HG03175 (cell line): ENCODE data around the gene COL6A3.
"Not testable (repeated sequence)": the region's sequence is repeated elsewhere in the genome, so short reads cannot be mapped to it uniquely, and the experiment has no call there.

ENCODE experiments used
- ATAC-seq: cut with Tn5 transposase; IDR thresholded peaks from one replicate; pipeline ENCODE4 v1.9.1; 2021; ENCODE audit warnings: mild to moderate bottlenecking, moderate library complexity; ENCODE audit not compliant: unreplicated experiment

The COL6A3 gene

DNA sequence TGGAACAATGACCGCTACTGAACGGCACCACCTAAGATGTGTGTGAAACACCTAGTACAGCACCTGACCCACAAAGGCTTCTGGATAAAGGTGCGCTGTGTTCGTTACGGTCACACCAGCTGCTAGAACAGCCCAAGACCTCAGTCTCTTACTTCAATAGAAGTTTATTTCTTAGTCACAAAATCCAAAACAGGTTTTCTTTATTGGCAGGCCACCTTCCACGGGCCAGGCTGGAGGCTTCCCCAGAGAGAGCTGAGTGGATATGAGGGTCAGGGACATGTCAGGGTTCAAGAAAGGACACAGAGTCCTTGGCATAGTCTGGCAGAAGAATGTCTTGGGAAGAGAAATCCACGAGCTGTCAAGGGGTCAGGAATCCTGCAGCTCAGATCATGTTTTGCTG, 92.2 kb downstream of the COL6A3 start:
- no peak for ATAC-seq

DNA sequence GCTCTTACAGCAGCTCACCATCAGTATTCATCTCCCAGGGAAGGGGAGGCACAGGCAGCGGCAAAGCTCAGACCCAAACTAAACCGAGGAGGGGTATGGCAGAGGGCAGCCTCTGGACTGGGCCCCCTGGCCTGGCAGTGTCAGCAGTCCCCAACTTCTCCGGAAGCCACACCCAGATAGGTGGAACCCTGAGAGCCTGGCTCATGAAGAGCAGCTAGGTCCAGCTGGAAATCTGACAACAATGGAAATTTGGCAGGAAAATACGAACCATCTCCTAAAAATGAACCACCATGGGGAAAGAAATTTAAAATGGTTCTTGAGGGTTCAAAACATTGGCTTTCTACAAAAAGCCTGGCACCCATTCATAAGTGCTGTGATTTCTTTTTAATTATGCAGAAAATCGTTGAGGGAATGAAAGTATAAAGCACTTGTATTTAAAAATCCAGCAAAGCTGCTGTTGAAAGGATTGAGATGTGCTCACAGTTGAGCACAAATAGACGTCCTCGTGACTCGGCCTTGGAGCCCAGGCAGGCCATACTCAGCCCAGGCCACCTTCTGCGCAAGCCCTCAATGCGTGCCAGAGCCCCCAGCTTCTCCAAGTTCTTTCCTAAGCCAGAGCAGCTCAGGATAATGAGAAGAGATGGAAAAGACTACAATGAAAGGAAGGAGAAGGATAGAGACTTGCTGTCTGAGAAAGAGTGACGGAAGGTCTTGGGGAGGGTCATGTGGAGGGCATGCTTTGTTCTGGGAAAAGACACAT, 93.0 kb downstream of the COL6A3 start:
- no peak for ATAC-seq

DNA sequence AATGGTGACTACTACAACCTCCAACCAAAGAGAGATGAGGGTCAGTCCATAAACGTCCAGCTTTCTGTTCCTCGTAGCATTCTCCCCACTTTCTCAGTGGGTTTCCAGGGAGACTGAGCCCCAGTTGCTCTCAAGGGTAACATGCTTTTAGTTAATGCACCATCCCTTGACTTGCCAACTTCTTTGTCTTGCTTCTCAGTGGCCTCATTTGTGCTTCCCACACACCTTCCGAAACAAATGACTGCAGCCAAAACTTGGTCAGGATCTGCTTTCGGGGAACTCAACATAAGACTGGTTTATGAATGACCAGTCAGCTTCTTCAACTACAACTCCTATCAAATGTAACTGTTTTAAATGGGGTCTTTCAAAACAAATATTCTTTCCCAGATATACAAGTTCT, 94.1 kb downstream of the COL6A3 start:
- no peak for ATAC-seq

DNA sequence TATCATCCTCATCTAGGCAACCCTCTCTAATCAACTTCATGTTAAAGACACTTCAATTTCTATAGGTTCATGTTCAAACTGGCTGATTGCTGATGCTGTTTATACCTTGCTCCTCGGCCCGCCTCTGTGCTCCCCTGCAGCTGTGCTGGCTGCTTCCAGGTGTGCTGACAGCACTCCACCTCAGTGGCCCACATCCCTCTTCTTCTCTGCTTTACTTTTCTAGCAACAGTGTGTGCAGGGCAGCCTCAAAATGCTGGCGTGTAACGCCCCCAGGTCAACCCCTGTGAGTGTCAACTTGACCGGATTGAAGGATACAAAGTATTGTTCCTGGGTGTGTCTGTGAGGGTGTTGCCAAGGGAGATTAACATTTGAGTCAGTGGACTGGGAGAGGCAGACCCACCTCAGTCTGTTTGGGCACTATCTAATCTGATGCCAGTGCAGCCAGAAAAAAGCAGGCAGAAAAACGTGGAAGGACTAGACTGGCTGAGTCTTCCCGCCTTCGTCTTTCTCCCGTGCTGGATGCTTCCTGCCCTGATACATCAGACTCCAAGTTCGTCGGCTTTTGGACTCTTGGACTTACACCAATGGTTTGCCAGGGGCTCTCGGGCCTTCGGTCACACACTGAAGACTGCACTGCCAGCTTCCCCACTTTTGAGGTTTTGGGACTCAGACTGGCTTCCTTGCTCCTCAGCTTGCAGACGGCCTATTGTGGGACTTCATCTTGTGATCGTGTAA, 94.7 kb downstream of the COL6A3 start:
- ATAC-seq: no peak

DNA sequence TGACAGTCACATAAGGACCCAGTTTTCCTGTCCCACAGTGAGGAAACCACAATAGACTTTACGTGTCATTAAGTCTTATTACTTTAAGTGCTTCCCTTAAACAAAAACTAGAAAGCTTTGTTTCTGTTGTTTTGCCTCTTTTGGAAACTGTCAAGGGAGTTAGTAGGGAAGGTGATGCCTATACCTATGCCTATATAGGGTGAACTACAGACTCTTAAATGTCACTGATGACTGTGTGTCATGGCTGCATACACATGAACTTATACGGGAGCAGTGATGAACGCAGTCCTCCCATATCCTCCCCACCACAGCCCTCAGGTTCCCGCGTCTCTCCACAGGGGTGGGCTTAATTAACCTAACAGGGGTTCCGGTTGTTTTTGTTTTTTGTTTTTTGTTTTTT, 97.6 kb downstream of the COL6A3 start:
- ATAC-seq: no peak

DNA sequence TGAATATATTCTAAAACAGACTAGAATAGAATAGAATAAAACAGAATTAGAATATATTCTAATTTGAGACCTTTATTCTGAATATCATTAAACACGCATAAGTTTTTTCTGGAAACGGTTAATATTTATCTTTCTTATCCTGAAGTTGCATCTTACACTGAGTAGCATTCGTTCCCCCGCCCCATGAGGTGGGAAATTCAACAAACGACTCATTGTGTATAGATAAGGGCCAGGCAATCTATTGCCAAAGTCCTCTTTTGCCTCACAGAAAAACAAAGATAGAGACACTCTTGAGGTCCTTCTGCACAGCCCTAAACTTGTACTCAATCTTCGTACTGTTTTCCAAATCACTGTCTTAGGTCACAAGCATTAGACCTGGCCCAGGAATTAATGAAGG, 98.1 kb downstream of the COL6A3 start:
- no peak for ATAC-seq

DNA sequence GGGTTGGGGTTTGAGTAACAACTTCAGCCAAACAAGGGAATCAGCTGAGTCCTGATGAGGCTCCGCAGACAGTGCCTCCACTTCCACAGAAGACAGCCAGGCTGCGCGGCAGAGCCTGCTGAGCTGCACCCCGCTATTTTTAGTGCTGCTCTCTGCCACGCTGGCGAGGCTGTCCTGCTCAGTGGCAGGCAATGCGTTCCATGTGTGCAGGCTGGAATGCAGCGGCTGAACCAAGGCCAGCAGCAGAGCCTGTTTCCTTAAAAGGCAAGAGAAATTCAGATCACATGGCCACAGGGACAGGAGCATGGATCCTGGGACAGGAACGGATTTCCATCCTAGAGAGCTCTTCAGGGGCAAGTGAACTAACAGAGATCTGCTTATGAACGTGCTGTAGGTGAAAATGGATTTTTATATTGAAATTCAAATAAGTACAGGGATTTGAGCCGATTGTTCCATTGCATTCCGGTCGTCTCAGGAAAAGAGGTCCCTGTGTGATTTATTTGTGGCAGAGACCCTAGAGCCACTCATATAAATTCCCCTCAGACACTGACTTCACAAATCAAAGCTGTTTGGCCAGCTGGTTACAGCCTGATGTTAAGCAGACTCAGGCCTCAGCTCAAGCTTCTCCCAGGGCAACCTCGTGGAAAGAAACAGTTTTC, 98.7 kb downstream of the COL6A3 start:
- ATAC-seq: no peak

DNA sequence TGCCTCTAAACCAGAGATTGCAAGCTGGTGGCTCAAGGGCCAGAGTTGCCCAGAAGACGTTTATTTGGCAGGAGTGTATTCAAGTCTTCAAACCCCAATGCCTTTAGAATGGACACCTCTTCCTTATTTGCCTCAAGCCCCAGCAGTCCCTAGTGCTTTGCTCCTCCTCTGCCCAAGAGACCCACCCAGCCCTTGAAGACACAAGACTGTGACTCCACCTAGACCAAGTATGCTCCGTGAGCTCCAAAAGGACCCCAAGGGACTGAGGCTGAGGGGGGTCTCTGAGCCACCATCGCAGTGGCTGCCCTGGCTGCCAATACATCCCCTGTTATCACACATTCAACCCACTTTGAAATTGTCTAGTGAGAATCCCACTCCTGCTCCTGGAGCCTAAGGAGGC, 99.3 kb downstream of the COL6A3 start:
- no peak for ATAC-seq

DNA sequence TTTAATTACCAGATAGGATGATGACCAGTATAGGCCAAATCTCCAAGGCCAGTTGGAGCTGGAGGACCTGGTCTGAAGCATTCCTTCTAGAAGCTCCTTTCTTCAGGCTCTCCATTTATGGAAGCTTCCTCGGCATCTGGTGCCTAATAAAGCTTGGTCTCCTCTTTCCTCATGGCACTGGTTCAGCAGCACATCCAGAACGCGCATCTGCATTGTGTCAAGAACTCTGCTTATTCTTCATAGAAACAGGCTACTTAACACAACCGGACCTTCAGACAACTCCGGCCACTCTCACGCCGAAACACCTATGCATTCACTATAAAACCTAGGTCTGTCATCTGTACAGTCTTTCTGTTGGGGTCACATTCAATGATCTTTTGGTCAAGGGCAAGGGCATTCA, 99.8 kb downstream of the COL6A3 start:
- no peak for ATAC-seq

DNA sequence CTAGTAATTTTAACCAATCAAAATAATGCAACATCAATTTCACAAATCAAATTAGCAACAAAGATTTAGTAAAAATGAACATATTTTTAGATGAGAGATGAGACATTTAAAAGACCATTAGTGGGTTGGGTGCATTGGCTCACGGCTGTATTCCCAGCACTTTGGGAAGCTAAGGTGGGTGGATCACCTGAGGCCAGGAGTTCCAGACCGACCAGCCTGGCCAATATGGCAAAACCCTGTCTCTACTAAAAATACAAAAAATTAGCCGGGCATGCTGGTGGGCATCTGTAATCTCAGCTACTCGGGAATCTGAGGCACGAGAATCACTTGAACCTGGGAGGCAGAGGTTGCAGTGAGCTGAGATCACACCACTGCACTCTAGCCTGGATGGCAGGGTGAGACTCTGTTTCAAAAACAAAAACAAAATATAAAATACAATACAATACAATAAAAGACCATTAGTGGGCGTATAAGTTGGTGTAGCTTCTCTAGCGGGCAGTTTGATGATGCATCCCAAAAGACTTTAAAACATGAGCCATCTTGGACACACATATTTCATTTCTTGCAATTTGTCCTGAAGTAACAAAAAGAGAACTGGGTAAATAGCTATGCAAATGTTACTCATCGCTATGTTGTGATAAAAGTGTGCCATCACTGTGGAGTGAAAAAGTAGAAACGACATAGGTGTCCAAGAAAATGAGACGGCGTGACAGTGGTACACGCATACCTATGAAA, 101.8 kb downstream of the COL6A3 start:
- no peak for ATAC-seq

DNA sequence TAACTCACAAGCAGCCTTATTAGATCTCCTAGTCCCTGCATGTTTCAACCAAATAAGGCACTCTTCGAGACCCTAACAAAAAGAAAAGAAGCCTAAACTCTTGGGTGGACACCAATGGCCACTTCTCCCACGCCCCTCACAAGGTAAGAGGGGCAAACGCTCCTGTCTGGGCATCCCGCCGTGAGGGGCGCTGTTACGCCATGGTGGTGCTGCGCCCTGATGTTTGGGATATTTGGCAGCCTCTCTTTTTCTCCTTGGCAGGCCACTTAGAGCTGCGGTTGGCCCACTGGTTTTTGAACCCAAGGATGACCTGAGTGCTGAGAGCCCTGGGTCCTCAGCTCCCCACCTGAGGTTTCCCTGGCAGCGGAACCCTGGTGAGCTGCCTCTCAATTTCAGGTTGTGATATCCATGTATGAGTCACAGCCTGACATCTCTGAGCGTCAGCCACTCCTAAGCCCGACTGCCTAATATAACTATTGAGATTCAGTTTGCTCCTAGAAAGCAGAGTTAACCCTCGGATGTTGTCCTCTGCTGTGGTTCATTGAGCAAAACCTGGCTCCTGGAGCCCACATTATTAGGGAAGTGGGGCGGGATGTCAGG, 103.3 kb downstream of the COL6A3 start:
- ATAC-seq: no peak

DNA sequence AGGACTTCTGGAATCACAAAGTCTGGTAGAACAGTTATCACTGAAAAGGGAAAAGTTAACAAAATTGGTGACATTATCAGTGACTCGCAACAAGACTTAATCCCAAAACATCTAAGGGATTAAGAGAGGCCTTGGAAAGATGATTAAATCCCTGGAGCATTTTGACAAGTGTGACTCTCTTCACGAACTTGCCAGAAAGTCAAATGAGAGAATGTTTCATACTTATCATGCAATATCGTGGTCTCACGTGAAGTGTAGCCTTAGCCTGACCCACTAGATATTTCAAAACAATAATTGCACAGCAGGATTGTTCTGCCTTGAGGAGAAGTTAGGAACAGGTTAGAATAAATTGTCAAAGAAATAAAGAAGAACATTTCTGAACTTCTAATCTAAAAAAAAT, 104.5 kb downstream of the COL6A3 start:
- ATAC-seq: no peak

DNA sequence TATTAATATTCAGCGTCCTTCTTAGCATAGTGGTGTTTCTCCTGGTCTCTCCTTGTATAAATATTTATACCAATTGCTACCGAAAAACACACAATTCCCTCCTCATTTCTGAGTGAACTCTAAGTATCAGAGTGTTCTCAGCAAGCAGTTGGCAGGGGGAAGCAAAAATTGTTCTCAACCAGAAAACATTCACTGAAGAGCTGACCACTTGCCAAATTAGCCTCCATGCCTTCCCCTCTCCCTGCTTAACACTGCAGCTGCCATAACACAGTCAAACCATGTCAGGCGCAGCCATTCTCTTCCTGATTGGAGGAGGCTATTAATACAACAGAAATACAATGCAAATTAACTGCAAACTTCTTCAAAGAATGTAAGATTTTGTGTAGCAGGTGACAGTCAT, 105.0 kb downstream of the COL6A3 start:
- no peak for ATAC-seq

DNA sequence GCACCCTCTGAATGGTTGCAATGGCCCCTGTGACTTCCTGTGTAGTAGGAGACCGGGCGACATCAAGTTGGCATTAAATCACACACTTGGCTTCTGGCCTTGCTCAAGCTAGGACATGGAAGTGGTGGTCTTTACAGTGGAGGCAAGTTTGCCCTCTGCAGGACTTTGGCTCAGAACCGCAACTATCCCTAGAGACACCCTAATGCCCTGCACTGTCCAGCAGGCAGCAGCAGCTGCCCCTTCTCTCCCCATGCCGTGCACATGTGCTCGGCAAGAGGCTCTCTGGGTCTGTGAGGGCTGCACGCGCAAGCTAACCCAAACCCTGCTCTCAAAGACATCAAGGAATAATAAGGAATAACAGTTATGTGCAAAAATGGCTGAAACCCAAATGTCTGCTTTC, 106.5 kb downstream of the COL6A3 start:
- ATAC-seq: no peak

DNA sequence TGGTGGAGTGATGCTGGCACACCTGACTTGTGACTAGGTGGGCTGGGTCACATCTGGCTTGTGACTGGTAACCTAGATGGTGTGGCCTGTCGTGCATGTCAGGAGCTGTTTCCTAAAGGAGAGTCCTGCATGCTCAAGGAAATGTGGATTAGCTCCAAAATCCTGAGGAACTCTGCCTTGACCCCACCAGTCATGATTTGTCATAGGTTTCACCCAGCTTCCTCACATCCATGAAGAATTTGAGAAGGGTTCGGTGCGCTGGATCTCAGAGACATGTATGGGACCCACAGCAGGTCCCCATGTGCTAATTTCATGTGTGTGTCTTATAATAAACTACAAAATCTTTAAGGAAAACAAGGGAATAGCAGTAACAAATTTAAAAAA, 107.2 kb downstream of the COL6A3 start:
- ATAC-seq: no peak

DNA sequence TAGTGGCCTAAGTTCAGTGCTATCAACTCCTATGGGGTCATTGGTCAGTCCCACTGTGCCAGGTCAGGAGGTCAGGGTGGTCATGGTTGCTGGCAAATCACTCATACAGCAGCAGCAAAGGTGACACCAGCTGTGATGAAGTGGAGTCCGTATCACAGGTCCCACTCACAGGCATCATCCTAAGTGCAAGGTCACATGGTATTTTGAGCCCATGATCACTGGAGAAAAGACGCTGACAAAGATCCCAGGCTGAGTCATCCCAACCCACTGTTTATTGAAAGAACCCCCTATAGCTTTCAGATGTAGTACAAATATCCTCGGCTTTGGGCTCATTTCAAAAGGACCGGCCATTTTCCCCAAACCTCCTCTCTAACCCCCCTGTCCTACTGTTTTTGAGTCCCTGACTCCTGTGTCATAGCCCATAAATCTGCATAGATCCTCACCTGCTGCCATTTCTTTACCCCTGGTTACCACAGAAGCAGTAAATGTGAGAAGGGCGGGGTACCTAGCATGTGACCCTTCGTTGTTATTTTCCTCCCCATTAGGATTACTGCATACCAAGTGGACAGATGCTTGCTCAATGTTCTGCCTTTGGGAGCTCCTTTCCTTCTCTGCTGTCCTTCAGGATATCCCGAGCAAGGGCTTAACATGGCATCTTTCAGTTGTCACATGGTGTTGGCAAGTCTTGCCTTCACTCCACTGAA, 107.7 kb downstream of the COL6A3 start:
- ATAC-seq: no peak

DNA sequence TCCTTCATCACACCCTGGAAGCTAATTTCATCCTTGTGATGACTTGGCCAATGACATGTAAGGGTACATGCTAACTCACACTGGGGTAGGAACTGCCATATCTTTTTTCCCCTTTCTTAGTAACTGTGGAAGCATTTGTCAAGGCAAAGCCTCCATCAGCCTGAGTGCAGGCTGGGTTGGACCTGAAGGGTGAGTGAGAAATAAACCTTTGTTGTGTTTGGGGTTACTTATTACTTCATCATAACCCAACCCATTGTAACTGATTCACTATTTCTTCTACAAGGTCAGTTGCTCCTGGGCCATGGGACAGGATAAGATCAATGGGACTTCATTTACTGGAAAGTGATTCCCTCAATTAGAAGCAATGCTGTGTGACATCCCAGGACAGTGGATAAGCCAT, 108.4 kb downstream of the COL6A3 start:
- ATAC-seq: no peak

DNA sequence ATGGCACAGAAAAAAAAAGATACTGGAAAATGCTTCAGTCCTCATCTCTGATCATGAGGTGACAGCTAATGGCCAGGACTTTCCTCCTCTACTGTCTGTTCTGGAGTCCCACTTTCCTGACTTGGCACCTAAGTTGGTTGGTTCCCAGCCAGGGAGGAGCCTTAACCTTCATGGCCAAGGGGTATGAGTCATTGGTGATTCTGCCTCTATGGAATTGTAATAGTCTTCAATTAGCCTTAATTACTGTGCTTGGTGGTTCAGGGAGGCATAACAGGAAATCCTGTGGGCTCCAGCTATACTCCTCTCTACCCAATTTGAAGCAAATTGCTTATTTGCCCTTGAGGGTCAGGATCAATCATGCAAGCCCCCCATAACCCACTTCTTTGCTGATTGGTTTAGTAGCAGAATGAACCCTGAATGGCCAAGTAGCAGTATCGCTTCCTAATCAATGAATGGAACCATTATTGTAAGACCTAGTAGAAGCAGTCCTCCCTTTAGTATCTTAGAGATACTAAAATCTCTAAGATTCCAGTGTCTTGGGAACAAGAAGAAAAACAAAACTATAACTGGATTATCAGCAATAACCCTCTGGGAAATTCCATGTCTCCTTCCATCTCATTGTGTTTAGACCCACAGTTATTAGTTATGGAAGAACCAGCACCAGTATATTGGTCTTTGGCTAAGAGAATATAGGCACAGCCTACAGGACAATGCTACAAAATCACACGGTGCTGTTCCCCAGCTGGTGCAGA, 109.0 kb downstream of the COL6A3 start:
- no peak for ATAC-seq

DNA sequence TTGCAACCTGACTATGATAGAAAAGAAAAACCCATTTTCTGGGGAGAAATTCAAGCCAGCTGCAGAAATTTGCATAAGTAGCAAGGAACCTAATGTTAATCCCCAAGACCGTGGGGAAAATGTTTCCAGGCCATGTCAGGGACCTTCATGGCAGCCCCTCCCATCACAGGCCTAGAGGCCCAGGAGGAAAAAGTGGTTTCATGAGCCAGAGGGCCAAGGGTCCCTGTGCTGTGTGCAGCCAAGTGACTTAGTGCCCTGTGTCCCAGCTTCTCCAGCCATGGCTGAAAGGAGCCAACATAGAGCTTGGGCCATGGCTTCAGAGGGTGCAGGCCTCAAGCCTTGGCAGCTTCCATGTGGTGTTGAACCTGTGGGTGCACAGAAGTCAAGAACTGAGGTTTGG, 110.7 kb downstream of the COL6A3 start:
- not testable (repeated sequence) for ATAC-seq

DNA sequence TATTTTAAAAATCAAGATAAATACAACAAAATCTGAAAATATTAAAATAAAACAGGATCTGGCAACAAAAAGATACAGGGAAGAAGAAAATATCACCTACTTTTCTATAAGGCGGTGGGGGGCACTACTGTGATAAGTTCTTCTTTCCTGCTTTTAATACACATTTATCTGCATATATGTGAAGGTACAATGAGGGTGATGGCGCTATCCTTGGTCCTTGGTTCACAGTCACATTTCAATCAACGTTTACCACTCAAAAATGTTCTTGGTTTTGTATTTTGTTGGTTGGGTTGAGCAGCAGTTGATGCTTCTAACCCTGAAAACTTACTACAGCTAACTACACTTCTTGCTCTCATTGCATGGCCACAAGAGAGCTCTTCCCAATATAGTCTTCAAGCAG, 112.4 kb downstream of the COL6A3 start:
- no peak for ATAC-seq
